Activated T-helper 17 cell treated with anti-CD3 and anti-CD28 coated beads, Interleukin-2, amount 50 U/mL, for 72 hours (primary cell): ENCODE data around the gene ADD3. TPM values are rescaled to one million over a fixed set of nuclear protein-coding genes. Genes with fewer than 3 reads are reported as not detected.

Source experiments
- ATAC-seq: fragments of 150-1000 bp; cut with Tn5 transposase; replicated peaks from 2 replicates; pipeline ENCODE4 v1.10.0; 2021; ENCODE audit warnings: mild to moderate bottlenecking, moderate library complexity
- H3K27ac Mint-ChIP-seq: one replicate; pipeline ENCODE4 v1.8.0; 2022; ENCODE audit warnings: mixed read lengths
- H3K27me3 Mint-ChIP-seq: one replicate; pipeline ENCODE4 v1.8.0; 2022; ENCODE audit warnings: mixed read lengths
- H3K36me3 Mint-ChIP-seq: one replicate; pipeline ENCODE4 v1.8.0; 2022; ENCODE audit warnings: low read depth, mild to moderate bottlenecking, mixed read lengths
- H3K4me1 Mint-ChIP-seq: one replicate; pipeline ENCODE4 v1.8.0; 2022; ENCODE audit warnings: mixed read lengths
- H3K4me3 Mint-ChIP-seq: one replicate; pipeline ENCODE4 v1.8.0; 2022; ENCODE audit warnings: mild to moderate bottlenecking, mixed read lengths
- H3K9me3 Mint-ChIP-seq: one replicate; pipeline ENCODE4 v1.8.0; 2022; ENCODE audit warnings: mixed read lengths
- total RNA-seq, 2 donors: library from RNA; stranded (reverse); gene quantifications; one replicate each; pipeline ENCODE4 v1.2.3, GENCODE V29; 2022

The ADD3 gene
- total RNA-seq, 2 donors from 2014 or later: 115 to 119 TPM

GRCh38 chr10:109987452-109988211, 20.2 kb upstream of the ADD3 start:
- Mint-ChIP-seq H3K36me3 (no peaks in the 10 kb centered on the region), H3K4me3 (no peak overlapping the region), H3K4me1 (no peaks in the 10 kb centered on the region), H3K27ac (no peak overlapping the region), H3K27me3 (no peaks in the 10 kb centered on the region), H3K9me3 (no peaks in the 10 kb centered on the region)
- ATAC-seq: no peak

GRCh38 chr10:109988212-109988596, 19.6 kb upstream of the ADD3 start:
- no peaks in the 10 kb centered on the region for H3K27me3 Mint-ChIP-seq
- H3K27ac Mint-ChIP-seq: no peak overlapping the region
- H3K4me3 Mint-ChIP-seq: no peak overlapping the region
- no peak for ATAC-seq
- no peaks in the 10 kb centered on the region for H3K4me1 Mint-ChIP-seq
- no peaks in the 10 kb centered on the region for H3K36me3 Mint-ChIP-seq
- no peaks in the 10 kb centered on the region for H3K9me3 Mint-ChIP-seq

DNA sequence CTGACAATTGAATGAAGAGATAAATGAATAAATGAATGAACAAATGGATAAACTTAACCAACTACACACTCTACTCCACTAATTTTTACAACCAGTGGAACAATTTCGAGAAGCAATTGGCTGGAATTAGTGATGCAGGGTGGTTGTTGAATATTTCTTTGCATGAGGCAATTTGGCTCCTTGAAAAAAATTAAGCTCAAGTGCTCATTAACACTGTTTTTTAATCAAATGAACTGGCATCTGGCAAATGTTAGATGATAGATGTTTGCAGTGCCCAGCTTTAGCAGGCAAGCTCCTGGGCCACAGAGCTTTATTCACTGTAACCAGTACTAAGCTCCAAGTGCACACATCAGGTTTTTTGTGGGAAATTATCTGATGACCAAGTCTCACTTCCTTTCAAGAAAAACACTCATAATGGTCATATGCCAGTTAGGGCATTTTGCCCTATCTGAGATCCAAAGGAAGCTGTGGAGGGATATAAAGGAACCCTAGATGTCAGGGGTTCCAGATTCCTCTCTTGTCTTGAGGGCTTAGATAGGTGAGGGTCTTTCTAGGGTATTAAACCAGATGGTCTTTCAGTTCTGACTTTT, 16.4 kb upstream of the ADD3 start:
- Mint-ChIP-seq H3K9me3 (no peaks in the 10 kb centered on the region), H3K27me3 (no peaks in the 10 kb centered on the region), H3K27ac (no peak overlapping the region), H3K4me3 (no peak overlapping the region), H3K4me1 (no peaks in the 10 kb centered on the region), H3K36me3 (no peaks in the 10 kb centered on the region)
- no peak for ATAC-seq

DNA sequence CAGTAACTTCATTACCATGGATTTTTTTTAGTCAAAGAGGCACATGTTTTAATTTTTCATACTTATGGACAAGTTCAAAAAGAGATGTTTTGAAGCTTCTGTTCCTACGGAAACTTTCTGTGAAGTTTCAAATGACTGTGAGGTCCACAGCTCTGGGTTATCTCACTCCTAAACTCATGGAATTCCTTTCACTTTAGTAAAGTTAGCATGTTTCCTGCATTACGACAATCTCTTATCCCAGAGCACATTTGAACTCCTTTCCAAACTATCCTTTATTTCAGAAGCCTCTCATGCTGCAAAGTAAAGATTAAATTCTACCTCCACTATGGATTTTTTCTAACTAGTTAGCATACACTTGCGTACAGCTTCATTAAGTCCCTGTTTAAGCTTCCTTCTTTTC, 15.3 kb upstream of the ADD3 start:
- H3K36me3 Mint-ChIP-seq: no peaks in the 10 kb centered on the region
- no peak for ATAC-seq
- no peak overlapping the region for H3K27ac Mint-ChIP-seq
- H3K27me3 Mint-ChIP-seq: no peaks in the 10 kb centered on the region
- H3K4me1 Mint-ChIP-seq: no peaks in the 10 kb centered on the region
- H3K4me3 Mint-ChIP-seq: no peak overlapping the region
- no peaks in the 10 kb centered on the region for H3K9me3 Mint-ChIP-seq

- ATAC-seq: no peak
Observed at GRCh38 chr10:109993551-109994330, 14.0 kb upstream of the ADD3 start.

GRCh38 chr10:109994711-109995577, 12.8 kb upstream of the ADD3 start:
- Mint-ChIP-seq H3K27me3 (no peaks in the 10 kb centered on the region), H3K4me1 (peaks cover 5% of the 10 kb centered on the region), H3K4me3 (no peak overlapping the region), H3K36me3 (no peaks in the 10 kb centered on the region), H3K9me3 (no peaks in the 10 kb centered on the region), H3K27ac (no peak overlapping the region)
- no peak for ATAC-seq

More at GRCh38 chr10:109993551-109994330, 14.0 kb upstream of the ADD3 start:
- Mint-ChIP-seq H3K4me3 (no peak overlapping the region), H3K9me3 (no peaks in the 10 kb centered on the region), H3K36me3 (no peaks in the 10 kb centered on the region), H3K27me3 (no peaks in the 10 kb centered on the region), H3K4me1 (peaks cover 5% of the 10 kb centered on the region), H3K27ac (no peak overlapping the region)

- Mint-ChIP-seq H3K4me1 (peaks cover 5% of the 10 kb centered on the region), H3K36me3 (no peaks in the 10 kb centered on the region), H3K27me3 (no peaks in the 10 kb centered on the region), H3K9me3 (no peaks in the 10 kb centered on the region), H3K27ac (no peak overlapping the region), H3K4me3 (no peak overlapping the region)
- ATAC-seq: no peak
Observed at GRCh38 chr10:109995595-109995994, 12.2 kb upstream of the ADD3 start.

DNA sequence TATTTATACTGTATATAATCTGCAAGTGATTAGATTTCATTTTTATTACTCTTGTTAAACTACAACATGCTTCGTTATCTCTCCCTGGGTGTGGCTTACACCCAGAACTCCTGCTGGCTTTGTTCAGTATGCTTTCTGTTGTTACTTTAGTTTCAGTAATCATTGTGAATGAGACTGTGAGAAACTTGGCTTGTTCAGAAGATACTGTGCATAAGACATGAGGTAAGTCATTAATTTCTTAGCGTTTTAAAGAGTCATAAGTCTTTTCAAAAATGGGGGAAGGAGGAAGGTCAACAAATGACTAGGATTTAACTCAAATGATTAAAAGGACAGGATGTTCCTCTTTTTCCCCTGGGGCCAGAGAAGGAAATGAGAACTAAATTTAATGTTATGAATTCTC, 11.6 kb upstream of the ADD3 start:
- no peaks in the 10 kb centered on the region for H3K27me3 Mint-ChIP-seq
- H3K9me3 Mint-ChIP-seq: no peaks in the 10 kb centered on the region
- H3K27ac Mint-ChIP-seq: no peak overlapping the region
- H3K4me1 Mint-ChIP-seq: peaks cover 5% of the 10 kb centered on the region
- ATAC-seq: no peak
- H3K36me3 Mint-ChIP-seq: no peaks in the 10 kb centered on the region
- H3K4me3 Mint-ChIP-seq: no peak overlapping the region

DNA sequence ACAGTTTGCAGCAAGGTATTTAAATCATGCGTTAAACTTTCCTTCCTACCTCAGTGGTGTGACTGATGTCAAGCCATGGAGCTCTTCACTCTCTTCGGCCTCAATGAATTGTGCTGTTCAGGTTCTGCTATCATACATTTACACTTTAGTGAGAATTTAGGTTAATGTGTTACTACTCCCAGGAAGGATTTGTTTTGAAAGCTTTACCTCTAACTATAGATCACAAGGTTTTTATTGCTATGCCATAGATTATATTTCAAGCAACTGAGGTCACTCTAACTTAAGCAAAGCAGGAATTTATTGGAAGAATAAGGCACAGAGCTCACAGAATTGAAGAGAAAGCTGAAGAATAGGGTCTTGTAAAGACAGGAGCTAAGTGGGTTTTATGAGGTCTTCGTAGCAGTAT, 11.0 kb upstream of the ADD3 start:
- ATAC-seq: no peak
- no peak overlapping the region for H3K4me3 Mint-ChIP-seq
- H3K27me3 Mint-ChIP-seq: no peaks in the 10 kb centered on the region
- peaks cover 5% of the 10 kb centered on the region for H3K4me1 Mint-ChIP-seq
- no peaks in the 10 kb centered on the region for H3K9me3 Mint-ChIP-seq
- no peaks in the 10 kb centered on the region for H3K36me3 Mint-ChIP-seq
- no peak overlapping the region for H3K27ac Mint-ChIP-seq

DNA sequence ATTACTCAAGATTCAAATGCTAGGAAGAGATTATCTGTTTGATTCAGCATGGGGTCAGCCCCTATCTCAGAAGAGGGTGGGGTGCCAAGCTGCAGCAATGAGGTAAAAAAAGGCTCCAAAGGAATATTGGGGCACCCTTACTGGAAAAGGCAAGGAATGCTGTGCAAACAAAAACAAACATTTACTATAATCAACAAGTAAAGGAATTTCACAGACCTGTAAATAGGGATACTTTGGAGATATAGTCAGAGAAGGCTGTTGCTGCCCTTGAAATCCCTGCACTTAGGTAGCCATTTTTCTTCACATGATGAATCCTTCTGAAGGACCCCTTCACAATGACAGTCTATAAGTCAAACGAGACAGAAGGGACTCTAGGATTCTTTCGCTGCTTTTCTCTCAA, 10.6 kb upstream of the ADD3 start:
- no peaks in the 10 kb centered on the region for H3K36me3 Mint-ChIP-seq
- no peaks in the 10 kb centered on the region for H3K27me3 Mint-ChIP-seq
- no peaks in the 10 kb centered on the region for H3K9me3 Mint-ChIP-seq
- H3K4me3 Mint-ChIP-seq: no peak overlapping the region
- H3K4me1 Mint-ChIP-seq: peaks cover 5% of the 10 kb centered on the region
- no peak for ATAC-seq
- no peak overlapping the region for H3K27ac Mint-ChIP-seq

- no peak overlapping the region for H3K4me3 Mint-ChIP-seq
- no peak overlapping the region for H3K27ac Mint-ChIP-seq
- no peak for ATAC-seq
- no peaks in the 10 kb centered on the region for H3K9me3 Mint-ChIP-seq
- H3K27me3 Mint-ChIP-seq: no peaks in the 10 kb centered on the region
- peaks cover 5% of the 10 kb centered on the region for H3K4me1 Mint-ChIP-seq
- no peaks in the 10 kb centered on the region for H3K36me3 Mint-ChIP-seq
Observed at GRCh38 chr10:109998513-109998912, 9.3 kb upstream of the ADD3 start.

DNA sequence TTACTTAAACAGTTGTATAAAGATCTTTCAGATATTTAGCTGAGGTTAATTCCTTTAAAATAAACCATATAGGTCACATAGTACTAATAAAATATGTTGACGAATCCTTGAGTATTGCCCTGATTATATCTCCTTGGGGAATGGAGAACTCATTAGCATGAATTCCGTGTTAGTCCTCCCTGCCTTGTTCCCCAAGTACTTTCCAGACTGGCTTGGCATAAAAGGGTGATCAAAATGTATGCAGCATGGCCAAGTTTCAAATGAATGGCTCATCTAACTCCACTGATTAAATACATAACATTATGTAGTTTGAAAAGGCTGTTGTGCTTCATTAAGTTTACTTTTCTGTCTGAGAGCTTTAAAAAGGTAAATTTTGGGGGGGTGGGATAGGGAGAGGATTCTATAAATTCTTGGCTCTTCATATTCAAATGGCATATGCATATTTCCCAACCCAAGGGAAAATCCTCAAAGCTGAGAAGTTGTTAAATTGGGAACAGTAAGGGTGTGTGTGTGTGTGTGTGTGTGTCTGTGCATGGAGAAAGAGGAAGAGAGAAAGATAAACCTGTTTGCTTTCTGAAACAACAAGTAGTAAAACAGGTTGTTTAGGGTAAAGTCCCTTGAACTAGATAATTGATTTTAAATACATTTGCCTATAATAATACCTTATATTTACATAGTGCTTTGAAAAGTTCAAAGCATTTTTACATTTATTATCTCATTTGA, 4.8 kb upstream of the ADD3 start:
- H3K27ac Mint-ChIP-seq: no peak overlapping the region
- no peaks in the 10 kb centered on the region for H3K36me3 Mint-ChIP-seq
- ATAC-seq: no peak
- H3K9me3 Mint-ChIP-seq: no peaks in the 10 kb centered on the region
- H3K4me1 Mint-ChIP-seq: peaks cover 5% of the 10 kb centered on the region
- H3K27me3 Mint-ChIP-seq: no peaks in the 10 kb centered on the region
- no peak overlapping the region for H3K4me3 Mint-ChIP-seq

DNA sequence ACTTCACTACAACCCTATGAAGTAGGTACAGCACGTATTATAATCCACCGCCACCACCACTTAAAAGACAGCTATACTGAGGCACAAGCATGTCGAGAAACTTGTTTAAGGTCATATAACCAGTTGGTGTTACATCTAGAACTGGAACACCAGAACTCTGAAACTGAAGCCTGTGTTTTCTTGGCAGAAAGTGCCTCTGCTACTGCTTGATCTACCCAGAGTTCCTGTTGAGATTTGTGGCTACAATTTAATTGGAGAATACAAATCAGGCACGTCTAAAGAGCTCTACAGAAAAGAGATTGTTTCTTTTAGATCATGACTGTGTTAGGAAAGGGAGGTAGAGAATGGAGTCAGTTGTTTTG, 4.3 kb upstream of the ADD3 start:
- Mint-ChIP-seq H3K4me3 (no peak overlapping the region), H3K27me3 (no peaks in the 10 kb centered on the region), H3K27ac (no peak overlapping the region), H3K9me3 (no peaks in the 10 kb centered on the region), H3K36me3 (no peaks in the 10 kb centered on the region), H3K4me1 (peaks cover 3% of the 10 kb centered on the region)
- no peak for ATAC-seq

DNA sequence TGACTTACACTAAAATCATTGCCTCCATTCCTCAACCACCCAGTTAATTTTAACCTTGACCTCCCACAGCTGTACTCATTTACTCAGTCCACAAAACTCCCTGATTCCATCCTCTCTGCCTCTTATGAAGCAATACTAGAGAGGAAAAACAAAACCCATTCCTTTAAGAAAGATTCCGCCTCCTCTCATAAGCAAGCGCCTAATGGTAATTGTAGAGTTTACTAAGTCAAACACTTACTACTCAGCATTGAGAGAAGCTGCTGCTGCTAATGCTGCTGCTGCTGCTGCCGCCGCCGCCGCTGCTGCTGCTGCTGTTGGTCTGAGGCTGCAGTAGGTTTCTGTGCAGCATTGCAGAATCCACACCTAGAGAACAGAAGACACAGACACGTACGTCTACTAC, 2.1 kb upstream of the ADD3 start:
- peaks cover 5% of the 10 kb centered on the region for H3K36me3 Mint-ChIP-seq
- no peaks in the 10 kb centered on the region for H3K4me1 Mint-ChIP-seq
- no peaks in the 10 kb centered on the region for H3K9me3 Mint-ChIP-seq
- no peak overlapping the region for H3K27ac Mint-ChIP-seq
- no peak overlapping the region for H3K4me3 Mint-ChIP-seq
- no peak for ATAC-seq
- H3K27me3 Mint-ChIP-seq: no peaks in the 10 kb centered on the region
